Psoas muscle (tissue), 8 donors: ENCODE measurements around the gene ODC1. TPM values are rescaled to one million over a fixed set of nuclear protein-coding genes. Genes with fewer than 3 reads are reported as not detected.

Source experiments
- ATAC-seq, 4 donors: fragments of 200-7000 bp; cut with Tn5 transposase; one replicate each; pipeline ENCODE4 v1.9.1; 2020; ENCODE audit warnings: moderate library complexity in 3 of 4, mild to moderate bottlenecking in 2 of 4
- DNase-seq, 2 donors: peaks; one replicate each; pipeline ENCODE4 v3.0.0-alpha.2; 2020
- H3K27ac ChIP-seq: fragments of 200-600 bp; one replicate; pipeline ENCODE4 v1.8.0; 2022
- H3K27me3 ChIP-seq, 3 donors: fragments of 200-600 bp in 1 of 3; one replicate each; pipeline versions ENCODE4 v1.6.1 to v1.8.0; 2013 to 2022; ENCODE audit warnings: low read length in 2 of 3, mild to moderate bottlenecking in 2 of 3, moderate library complexity in 1 of 3; ENCODE audit not compliant: insufficient read depth in 3 of 3
- H3K36me3 ChIP-seq, 2 donors: fragments of 200-600 bp in 1 of 2; one replicate each; pipeline versions ENCODE4 v1.6.1 to v1.8.0; 2013 to 2022; ENCODE audit warnings: low read depth in 1 of 2, mild to moderate bottlenecking in 1 of 2, moderate library complexity in 1 of 2; ENCODE audit not compliant: insufficient read depth in 1 of 2
- H3K4me1 ChIP-seq: fragments of 200-600 bp; one replicate; pipeline ENCODE4 v1.8.0; 2022
- H3K4me3 ChIP-seq: fragments of 200-600 bp; one replicate; pipeline ENCODE4 v1.8.0; 2022; ENCODE audit warnings: mild to moderate bottlenecking
- H3K9me3 ChIP-seq: fragments of 200-600 bp; one replicate; pipeline ENCODE4 v1.8.0; 2022
- WGBS, 3 donors: extraction: QIAGEN DNeasy Blood & Tissue Kit; methylation state at CpG; one replicate each; pipeline versions ENCODE4 v1.1.6 to v1.1.7; 2013; 5-methylcytosine and 5-hydroxymethylcytosine counted together
- intact Hi-C, 2 donors: fragments of 100-400 bp; cut with DNase I; formaldehyde crosslinking; loops; one replicate each; pipeline versions ENCODE4 v1.11.0 to v1.14.2; 2022
- polyA plus RNA-seq, 3 donors: library from polyadenylated mRNA; stranded (reverse); fragments of 200-250 nt; gene quantifications; one replicate each; pipeline ENCODE4 v1.2.3, GENCODE V29; 2013
- total RNA-seq, 4 donors: library from RNA; stranded (reverse); fragmentation: NEBNext Ultra II Directional in 2 of 4; extraction: Animal tissue kit (Norgen Biotek cat#: 25700) in 2 of 4; gene quantifications; one replicate each; pipeline versions ENCODE4 v1.2.1 to v1.2.4, GENCODE V29; 2021 to 2023
- TF ChIP-seq, protein P1 (sequence below): fragments of 200-600 bp; IDR thresholded peaks from one replicate; pipeline ENCODE4 v1.8.0; 2022; ENCODE audit warnings: antibody characterized with exemption
- donor health status: healthy with polysubstance abuse.
- donor health status: DM: no; HTN: no; CAD: no; lungs with moderate emphysema.
- donor health status: Bipolar disorder and iron deficiency.
- donor health status: healthy.
- donor health status: DM: yes; HTN: yes; CAD: no.
- donor health status: DM: no; HTN: no; CAD: no.
- donor health status: DM: no; HTN: no; CAD: no.
- donor health status: DM: yes; HTN: yes; CAD: no.

Gene ODC1
- total and polyA plus RNA-seq, 7 donors: 56.8 to 226 (median 106) TPM

DNA sequence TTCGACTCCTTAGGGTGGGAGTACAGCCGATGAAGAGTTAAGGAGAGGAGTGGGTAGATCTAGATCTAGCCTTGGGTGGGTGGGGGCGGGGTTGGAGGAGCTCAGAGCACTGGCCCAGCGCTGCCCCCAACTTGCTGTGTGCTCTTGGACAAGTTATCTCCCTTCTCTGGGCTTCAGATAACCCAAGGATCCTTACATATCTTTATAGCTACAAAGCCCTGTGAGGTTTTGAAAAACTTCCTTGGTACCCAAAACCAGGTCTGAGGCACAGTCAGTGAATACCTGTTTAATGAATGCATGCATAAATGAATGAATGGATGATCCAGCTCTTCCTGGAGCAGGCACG, 1.3 kb upstream of the ODC1 start:
- Histone ChIP-seq H3K4me1 (peaks cover 16% of the 10 kb centered on the region), H3K27me3 (no peaks in the 10 kb centered on the region), H3K36me3 (peaks cover 3 to 4% of the 10 kb centered on the region in 2 donors), H3K4me3 (peak overlapping the region; percentile 80), H3K9me3 (no peaks in the 10 kb centered on the region), H3K27ac (no peak overlapping the region)
- ATAC-seq (no peak), DNase-seq (no peak)
- intact Hi-C loops: loop anchor here in 1 of 2 donors (10.0 kb wide), 1 partner anchor 1025 kb away; the partner anchor contains the start of genes CPSF3 and ITGB1BP1
- TF ChIP-seq, protein P1, sequence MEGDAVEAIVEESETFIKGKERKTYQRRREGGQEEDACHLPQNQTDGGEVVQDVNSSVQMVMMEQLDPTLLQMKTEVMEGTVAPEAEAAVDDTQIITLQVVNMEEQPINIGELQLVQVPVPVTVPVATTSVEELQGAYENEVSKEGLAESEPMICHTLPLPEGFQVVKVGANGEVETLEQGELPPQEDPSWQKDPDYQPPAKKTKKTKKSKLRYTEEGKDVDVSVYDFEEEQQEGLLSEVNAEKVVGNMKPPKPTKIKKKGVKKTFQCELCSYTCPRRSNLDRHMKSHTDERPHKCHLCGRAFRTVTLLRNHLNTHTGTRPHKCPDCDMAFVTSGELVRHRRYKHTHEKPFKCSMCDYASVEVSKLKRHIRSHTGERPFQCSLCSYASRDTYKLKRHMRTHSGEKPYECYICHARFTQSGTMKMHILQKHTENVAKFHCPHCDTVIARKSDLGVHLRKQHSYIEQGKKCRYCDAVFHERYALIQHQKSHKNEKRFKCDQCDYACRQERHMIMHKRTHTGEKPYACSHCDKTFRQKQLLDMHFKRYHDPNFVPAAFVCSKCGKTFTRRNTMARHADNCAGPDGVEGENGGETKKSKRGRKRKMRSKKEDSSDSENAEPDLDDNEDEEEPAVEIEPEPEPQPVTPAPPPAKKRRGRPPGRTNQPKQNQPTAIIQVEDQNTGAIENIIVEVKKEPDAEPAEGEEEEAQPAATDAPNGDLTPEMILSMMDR: no peak
- WGBS, 3 donors: 62 to 77% (median 67%) methylated on average over 5 of the region's 5 CpGs

- H3K9me3 ChIP-seq: no peaks in the 10 kb centered on the region
- peak overlapping the region; percentile 93 for H3K27ac ChIP-seq
- DNase-seq: peak; percentile 90 to 95
- H3K36me3 ChIP-seq: peaks cover 5 to 11% of the 10 kb centered on the region in 2 donors
- H3K4me1 ChIP-seq: peaks cover 15% of the 10 kb centered on the region
- H3K4me3 ChIP-seq: peak overlapping the region; percentile 80
- no peaks in the 10 kb centered on the region for H3K27me3 ChIP-seq
- 2 to 5% (median 3%) methylated on average over 53 to 73 of the region's 73 CpGs for WGBS, 3 donors
- TF ChIP-seq, protein P1: no peak
- intact Hi-C loops: loop anchor here in 1 of 2 donors (10.0 kb wide), 1 partner anchor 1024 kb away; the partner anchor contains the start of genes CPSF3 and ITGB1BP1
- peak; percentile 73 to 81 (median 78) for ATAC-seq
Observed at GRCh38 chr2:10448576-10449485, 704 bp upstream of the ODC1 start.

DNA sequence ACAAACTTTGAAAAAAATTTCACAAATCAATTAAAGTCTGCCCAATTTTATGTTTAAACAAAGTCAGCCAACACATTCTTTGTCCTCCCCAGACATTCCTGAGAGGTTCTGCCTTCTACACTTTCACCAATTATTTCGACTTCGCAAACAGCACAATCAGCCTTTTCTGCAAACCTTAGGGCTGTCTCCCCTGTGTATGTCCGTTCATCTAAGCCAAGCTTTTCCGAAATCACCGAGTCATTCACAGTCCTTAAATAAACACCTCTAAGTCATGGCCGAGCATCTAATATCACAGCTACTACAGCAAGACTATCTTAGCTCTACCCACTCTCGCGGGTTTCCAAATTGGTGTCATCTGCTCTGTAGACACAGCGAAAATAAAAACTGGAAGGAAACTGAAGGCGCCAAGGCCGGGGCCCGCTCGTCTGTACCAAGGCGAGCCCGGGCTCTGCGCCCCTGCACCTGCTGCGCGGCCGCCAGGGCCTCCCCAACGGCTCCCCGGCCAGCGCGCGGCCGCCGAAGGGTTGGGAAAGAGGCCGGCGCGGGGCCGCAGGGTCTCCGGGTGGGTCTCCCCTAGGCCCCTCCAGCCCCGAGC, 730 bp downstream of the ODC1 start:
- Histone ChIP-seq H3K4me1 (peaks cover 15% of the 10 kb centered on the region), H3K4me3 (peak overlapping the region; percentile 70), H3K27me3 (no peaks in the 10 kb centered on the region), H3K36me3 (peaks cover 5 to 25% of the 10 kb centered on the region in 2 donors), H3K9me3 (no peaks in the 10 kb centered on the region), H3K27ac (peak overlapping the region; percentile 92)
- no peak for DNase-seq
- intact Hi-C loops: loop anchor here in 1 of 2 donors (10.0 kb wide), 1 partner anchor 1023 kb away; the partner anchor contains the start of genes CPSF3 and ITGB1BP1
- TF ChIP-seq, protein P1: no peak
- 4 to 5% (median 4%) methylated on average over 23 to 32 of the region's 32 CpGs for WGBS, 3 donors
- peak; percentile 53 to 68 (median 60) for ATAC-seq

DNA sequence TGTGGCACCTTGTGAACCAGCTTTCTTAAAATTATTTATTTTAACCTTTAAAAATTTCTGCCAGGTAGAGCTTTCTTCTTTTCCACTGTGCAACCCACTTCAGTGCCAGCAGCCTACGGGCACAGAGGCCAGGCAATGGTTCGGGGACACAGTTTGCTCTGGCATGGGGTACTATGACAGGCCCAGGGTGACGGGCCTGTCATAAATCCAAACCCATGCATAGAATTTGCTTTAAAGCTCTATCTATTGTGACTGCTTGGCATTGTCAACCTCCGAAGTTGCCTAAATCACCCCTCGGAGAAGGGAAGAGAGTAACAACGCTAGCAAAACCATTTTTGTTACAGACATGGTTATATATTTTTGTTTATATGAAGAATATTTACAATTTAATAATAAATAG, 1.5 kb downstream of the ODC1 start:
- Histone ChIP-seq H3K4me3 (peak overlapping the region; percentile 70), H3K4me1 (peaks cover 15% of the 10 kb centered on the region), H3K27me3 (no peaks in the 10 kb centered on the region), H3K27ac (peak overlapping the region; percentile 92), H3K36me3 (peaks cover 7 to 33% of the 10 kb centered on the region in 2 donors), H3K9me3 (no peaks in the 10 kb centered on the region)
- intact Hi-C loops: loop anchor here in 1 of 2 donors (10.0 kb wide), 1 partner anchor 1022 kb away; the partner anchor contains the start of genes CPSF3 and ITGB1BP1
- ATAC-seq (no peak), DNase-seq (no peak)
- TF ChIP-seq, protein P1: no peak
- WGBS, 3 donors: 40 to 59% (median 58%) methylated on average over 6 of the region's 6 CpGs
